ENCODE results near the gene LRRC61. TPM values are rescaled to one million over a fixed set of nuclear protein-coding genes. Genes with fewer than 3 reads are reported as not detected.
A peak's percentile ranks its signal among the peaks of the same experiment; 100 is the strongest.

LRRC61 gene
- total RNA-seq, 1 experiment from 2014 or later, result 48.1 TPM

GRCh38 chr7:150333659-150334058 lies 10.5 kb downstream of the LRRC61 start:
- peaks cover 5% of the 10 kb centered on the region for H3K4me1 ChIP-seq (ENCODE audit: insufficient read depth, low read length, poor library complexity, severe bottlenecking)
- H3K27ac ChIP-seq (ENCODE audit: low read depth, low read length, poor library complexity, severe bottlenecking), result no peak overlapping the region
- H3K27me3 ChIP-seq (replicated peaks; ENCODE audit: insufficient read depth, low read depth, low read length, poor library complexity), result no peaks in the 10 kb centered on the region
- no TSS peak for BruUV-seq (replicated peaks)
- peaks cover 19% of the 10 kb centered on the region for H3K36me3 ChIP-seq (ENCODE audit: insufficient read depth, low read length, poor library complexity, severe bottlenecking)
- TF ChIP-seq CTCF (conservative IDR thresholded peaks at IDR 0.05; ENCODE audit: low read depth, low read length), result no peak
- no peak for TF ChIP-seq EZH2 (IDR thresholded peaks at IDR 0.05; ENCODE audit: borderline replicate concordance, low read depth, low read length, poor library complexity, severe bottlenecking)
- intact Hi-C loops (cut with micrococcal nuclease; ENCODE audit: unreplicated experiment), result no loop called here
- H3K4me3 ChIP-seq (ENCODE audit: low read depth, low read length, poor library complexity, severe bottlenecking), result no peak overlapping the region
- DNase-seq (ENCODE audit: low spot score), result no peak
- no peaks in the 10 kb centered on the region for H3K9me3 ChIP-seq (ENCODE audit: low read depth, low read length, poor library complexity, severe bottlenecking)
- ChIA-PET CTCF (no interaction called here), POLR2A (ENCODE audit: low non-redundant PET) (no interaction called here)

- no peak overlapping the region for H3K27ac ChIP-seq (ENCODE audit: low read depth, low read length, poor library complexity, severe bottlenecking)
- H3K4me3 ChIP-seq (ENCODE audit: low read depth, low read length, poor library complexity, severe bottlenecking), result no peak overlapping the region
- H3K27me3 ChIP-seq (replicated peaks; ENCODE audit: insufficient read depth, low read depth, low read length, poor library complexity), result no peaks in the 10 kb centered on the region
- peaks cover 5% of the 10 kb centered on the region for H3K4me1 ChIP-seq (ENCODE audit: insufficient read depth, low read length, poor library complexity, severe bottlenecking)
- DNase-seq (ENCODE audit: low spot score), result no peak
- H3K9me3 ChIP-seq (ENCODE audit: low read depth, low read length, poor library complexity, severe bottlenecking), result no peaks in the 10 kb centered on the region
- BruUV-seq (replicated peaks), result no TSS peak
- H3K36me3 ChIP-seq (ENCODE audit: insufficient read depth, low read length, poor library complexity, severe bottlenecking), result peaks cover 15% of the 10 kb centered on the region
- intact Hi-C loops (cut with micrococcal nuclease; ENCODE audit: unreplicated experiment), result no loop called here
- TF ChIP-seq CTCF (conservative IDR thresholded peaks at IDR 0.05; ENCODE audit: low read depth, low read length) (no peak), EZH2 (IDR thresholded peaks at IDR 0.05; ENCODE audit: borderline replicate concordance, low read depth, low read length, poor library complexity, severe bottlenecking) (no peak)
- ChIA-PET POLR2A (ENCODE audit: low non-redundant PET) (no interaction called here), CTCF (no interaction called here)
Measured at GRCh38 chr7:150334108-150334507, 11.0 kb downstream of the LRRC61 start.

GRCh38 chr7:150335108-150335773 lies 12.1 kb downstream of the LRRC61 start:
- Histone ChIP-seq H3K4me1 (ENCODE audit: insufficient read depth, low read length, poor library complexity, severe bottlenecking) (peaks cover 5% of the 10 kb centered on the region), H3K4me3 (ENCODE audit: low read depth, low read length, poor library complexity, severe bottlenecking) (no peak overlapping the region), H3K9me3 (ENCODE audit: low read depth, low read length, poor library complexity, severe bottlenecking) (no peaks in the 10 kb centered on the region), H3K36me3 (ENCODE audit: insufficient read depth, low read length, poor library complexity, severe bottlenecking) (peaks cover 12% of the 10 kb centered on the region), H3K27me3 (replicated peaks; ENCODE audit: insufficient read depth, low read depth, low read length, poor library complexity) (no peaks in the 10 kb centered on the region), H3K27ac (ENCODE audit: low read depth, low read length, poor library complexity, severe bottlenecking) (peak overlapping the region; percentile 29)
- DNase-seq (ENCODE audit: low spot score), result peak; percentile 17
- TF ChIP-seq EZH2 (IDR thresholded peaks at IDR 0.05; ENCODE audit: borderline replicate concordance, low read depth, low read length, poor library complexity, severe bottlenecking) (no peak), CTCF (conservative IDR thresholded peaks at IDR 0.05; ENCODE audit: low read depth, low read length) (no peak)
- ChIA-PET CTCF (no interaction called here), POLR2A (ENCODE audit: low non-redundant PET) (no interaction called here)
- intact Hi-C loops (cut with micrococcal nuclease; ENCODE audit: unreplicated experiment), result no loop called here
- no TSS peak for BruUV-seq (replicated peaks)
